ENCODE results near the gene TEX22.

The TEX22 gene

DNA sequence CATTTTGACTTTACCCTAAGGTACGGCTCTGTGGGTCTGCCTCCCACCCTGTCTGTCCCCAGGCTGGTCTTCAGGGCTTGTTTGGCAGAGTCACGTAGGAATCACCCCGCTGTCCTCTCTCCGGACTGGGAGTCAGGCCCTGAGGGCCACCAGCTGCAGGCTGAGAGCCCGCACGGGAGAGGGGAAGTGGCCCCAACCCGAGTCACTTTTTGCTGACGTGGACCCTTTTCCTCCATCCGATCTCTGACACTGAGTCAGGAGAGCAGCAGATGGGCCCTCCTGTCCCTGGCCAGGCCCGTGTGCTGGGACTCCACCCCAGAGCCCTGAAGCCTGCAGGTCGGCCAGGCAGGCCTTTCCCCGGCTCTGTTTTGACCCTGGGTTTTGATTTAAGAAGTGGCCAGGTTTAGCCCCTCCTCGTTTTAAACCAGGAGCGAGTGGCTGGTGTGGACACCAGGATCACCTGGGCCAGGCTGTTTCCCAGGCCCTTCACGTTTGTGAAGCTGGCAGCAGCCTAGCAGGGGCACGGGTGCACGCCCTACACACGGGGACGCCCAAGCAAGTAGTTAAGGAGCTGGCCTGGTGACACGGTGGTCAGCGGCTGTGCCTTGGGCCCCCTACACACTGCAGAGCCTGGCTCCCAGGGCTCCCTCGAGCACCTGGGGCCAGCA lies 12.5 kb upstream of the TEX22 start:
- DNase-seq = no peak

DNA sequence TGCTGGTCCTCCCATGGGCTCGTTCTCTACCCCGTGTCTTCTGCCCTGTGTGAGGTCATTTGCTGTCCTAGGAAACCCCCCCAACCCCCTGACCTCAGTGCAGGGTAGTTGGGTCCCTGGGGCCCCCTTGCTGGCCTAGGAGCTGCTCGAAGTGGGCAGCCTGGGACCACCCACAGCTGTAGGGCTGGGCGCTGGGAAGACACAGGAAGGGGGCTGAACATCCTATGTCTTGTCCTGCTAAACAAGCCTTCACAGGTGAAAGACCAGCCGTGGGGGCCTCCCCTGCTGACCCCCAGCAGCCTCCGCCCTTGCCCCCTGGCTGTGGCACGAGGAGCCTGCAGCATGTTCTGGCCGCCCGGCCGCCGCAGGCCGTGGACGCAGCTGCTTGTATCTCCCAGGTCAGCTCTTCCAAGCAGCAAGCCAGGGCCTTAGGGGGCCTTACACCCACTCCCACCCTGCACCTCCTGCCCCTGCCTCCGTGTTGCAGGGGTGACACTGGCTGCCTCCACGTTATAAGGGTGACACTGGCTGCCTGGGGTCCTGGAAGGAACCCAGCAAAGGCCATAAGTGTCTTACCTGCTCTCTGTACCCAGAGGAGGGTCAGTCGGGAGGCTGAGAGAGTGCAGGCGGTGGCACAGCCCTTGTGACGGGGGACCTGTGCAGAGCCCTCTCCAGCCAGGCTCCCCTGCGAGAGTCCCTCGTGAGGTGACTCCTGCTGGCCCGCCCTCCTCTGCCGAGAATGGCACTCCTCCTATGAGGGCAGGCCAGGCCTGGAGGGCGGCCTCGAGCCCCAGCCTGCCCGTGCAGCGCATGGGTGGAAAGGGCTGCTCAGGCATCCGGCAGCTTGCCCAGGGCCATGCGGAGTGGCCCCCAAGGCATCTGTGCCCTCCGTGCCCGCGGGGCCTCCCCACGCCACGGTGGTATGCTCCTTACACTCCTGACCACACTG lies 11.5 kb upstream of the TEX22 start:
- DNase-seq = no peak

DNA sequence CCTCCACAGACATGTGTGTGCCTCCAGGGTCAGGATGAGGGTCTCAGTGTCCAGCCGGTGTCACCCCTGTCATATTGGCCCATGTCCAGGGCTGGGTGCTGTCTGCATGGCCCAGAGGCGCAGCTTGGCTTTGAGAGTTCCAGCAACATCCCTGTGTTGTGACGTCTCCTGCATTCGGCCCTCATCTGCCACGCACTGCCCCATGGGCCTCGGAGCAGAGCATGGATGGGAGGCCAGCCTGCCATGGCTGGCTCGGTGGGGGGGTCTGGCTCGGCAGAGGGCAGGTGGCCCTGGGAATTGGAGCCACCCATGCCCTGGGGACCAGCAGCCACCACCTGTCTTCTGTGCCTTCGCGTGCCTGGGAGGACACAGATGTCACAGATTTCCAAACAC lies 10.8 kb upstream of the TEX22 start:
- no peak for DNase-seq

DNA sequence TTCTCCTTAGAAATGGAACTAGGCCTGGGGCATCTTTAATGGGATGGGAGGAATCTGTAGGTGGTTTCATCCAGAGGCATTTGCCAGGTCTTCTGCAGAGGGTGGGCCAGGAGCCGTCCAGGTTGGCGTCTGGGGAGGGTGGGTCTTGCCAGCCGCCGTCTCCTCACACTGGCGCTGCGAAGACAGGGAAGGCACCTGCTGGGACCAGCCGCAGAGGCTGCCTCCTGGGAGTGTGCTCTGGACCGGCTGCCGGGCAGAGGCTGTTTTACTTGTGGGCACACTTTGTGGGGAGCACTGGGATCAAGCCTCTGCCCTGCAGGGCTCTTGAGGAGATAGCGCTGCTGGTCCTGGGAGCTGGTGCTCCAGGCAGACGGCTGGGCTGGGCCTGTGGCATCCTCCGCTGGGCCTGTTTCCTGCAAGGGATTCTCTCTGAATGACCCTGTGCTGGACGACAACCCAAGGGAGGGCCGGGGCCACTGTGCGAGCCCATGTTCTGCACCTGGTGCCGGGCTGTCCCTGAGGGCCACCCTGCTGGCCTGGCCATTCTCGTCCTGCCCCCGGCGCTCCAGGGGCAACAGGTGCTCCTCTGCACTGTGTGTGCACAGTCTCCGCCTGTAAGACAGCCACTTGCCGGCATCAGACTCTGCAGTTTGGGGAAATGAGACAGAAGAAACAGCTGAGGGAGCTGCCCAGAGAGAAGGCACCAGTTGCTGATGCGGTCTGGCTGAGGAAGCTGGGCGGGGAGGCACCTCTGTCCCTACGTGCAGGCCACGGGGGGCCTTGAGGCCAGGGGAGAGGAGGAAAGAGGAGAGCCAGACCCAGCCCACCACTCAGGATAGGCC lies 10.0 kb upstream of the TEX22 start:
- no peak for DNase-seq

DNA sequence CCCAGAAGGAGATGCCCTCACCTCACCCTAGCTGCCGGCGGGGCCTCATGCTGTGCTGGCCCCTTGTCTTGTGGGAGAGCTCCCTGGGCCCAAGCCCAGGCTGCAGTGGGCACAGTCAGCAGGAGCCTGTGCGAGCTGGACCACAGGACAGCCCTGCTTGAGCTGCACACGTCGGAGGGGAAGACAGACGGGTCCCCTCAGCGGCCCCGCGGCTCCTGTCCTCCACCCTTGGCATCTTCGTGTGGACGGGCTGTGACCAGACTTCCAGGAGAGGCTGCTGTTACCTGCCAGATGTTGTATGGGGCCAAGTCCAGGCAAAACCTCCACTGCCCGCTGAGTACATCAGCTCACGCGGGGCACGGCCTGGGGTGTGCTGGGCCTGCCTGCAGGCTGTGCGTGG lies 9.4 kb upstream of the TEX22 start:
- no peak for DNase-seq

DNA sequence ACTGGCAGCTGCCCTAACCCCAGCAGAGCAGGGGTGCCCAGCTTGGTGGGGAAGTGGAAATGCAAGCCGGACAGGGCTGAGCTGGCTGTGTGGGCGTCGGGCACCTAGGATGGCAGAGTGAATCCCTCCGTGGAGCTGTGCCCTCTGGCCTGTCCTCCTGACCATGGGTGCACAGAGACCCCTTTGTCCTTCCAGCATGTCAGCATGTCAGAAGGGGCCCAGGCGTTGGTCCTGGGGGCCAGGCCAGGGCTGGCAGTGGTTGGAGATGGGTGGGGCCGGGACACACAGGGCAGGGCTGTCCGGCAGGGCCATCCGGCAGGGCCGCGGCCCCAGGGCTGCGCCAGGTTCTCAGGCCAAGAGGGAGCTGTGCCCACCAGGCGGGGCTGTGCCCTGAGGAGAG lies 8.8 kb upstream of the TEX22 start:
- no peak for DNase-seq

DNA sequence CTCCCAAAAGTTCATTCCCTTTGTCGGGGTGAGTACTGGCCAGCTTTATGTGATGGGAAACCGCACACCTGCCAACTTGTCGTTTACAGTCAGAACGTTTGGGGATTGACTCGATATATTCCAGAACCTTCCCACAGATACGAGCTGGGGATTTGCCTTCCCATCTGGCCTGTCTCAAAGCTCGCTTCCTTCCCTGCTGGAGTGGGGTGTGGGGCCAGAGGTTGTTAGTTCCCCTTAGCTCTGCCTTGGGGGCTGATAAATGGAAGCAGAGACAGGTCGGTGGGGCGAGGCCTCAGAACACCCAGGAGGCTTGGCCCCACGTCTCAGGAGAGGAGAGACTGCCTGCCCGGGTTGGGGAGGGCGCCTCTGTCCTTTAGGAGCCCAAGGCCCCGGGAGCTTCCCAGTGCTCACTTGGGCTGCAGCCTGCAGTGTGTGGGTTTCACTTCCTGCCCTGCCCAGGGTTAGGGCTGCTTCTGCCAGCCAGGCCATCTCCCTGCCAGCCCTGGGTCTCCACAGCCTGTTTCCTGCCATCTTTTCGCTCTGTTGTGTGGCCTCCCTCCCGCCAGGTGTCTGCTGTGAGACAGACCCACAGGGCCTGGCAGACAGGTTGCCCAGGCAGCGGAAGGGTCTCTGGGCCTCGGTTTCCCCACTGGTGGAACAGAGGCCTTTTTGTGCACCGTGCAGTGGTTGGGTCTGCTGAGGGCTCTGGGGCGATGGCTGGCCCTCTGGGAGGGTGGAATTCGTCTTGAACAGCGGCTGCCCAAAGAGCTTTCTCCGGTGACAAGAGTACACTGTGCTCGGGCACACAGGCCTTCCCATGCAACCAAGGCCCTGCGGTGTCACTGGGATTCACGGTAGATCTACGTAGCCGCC lies 8.1 kb upstream of the TEX22 start:
- no peak for DNase-seq

DNA sequence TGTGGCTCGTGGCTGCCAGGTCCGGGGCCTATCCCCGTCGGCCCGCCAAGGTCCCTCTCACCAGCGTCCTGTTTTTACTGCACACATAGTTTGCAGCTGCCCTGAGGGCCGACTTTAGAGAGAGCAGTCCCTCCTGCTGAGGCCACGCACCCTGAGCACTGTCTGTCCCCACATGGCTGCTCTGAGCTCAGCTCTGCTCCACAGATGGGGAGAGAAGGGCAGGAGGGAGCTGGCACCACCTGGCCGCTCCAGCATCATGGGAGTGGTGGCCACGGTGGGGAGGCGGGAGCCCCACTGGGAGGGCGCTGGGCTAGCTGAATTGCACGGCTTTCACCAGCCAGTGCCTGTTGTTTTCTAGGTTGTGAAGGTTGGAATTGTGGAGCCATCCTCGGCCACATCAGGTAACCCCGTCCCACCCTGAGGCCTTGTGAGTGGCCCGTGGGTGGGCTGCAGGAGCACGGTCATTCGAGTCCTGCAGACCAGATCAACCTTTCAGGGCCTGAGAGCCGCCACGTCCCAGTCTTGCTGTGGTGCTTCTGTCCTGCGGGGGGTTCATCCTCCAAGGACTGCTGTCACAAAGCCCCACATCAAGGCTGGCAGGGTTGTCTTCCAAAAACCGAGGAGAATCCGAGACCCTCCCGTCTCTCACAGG lies 7.4 kb upstream of the TEX22 start:
- DNase-seq = no peak

DNA sequence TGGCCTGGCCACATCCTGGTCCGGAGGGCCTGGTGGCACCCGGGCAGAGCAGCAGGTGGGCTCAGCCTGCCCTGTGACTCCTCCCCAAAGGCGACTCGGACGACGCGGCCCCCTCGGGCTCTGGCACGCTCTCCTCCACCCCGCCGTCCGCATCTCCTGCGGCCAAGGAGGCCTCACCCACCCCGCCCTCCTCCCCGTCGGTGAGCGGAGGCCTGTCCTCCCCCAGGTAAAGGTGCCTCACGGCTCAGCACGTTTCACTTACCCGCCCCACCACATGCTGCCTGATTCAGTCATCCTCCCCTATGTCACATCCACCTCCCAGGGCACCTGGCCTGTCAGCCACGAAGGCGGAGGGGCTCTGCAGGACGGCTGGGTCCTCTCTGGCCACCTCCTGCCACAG lies 6.8 kb upstream of the TEX22 start:
- no peak for DNase-seq

DNA sequence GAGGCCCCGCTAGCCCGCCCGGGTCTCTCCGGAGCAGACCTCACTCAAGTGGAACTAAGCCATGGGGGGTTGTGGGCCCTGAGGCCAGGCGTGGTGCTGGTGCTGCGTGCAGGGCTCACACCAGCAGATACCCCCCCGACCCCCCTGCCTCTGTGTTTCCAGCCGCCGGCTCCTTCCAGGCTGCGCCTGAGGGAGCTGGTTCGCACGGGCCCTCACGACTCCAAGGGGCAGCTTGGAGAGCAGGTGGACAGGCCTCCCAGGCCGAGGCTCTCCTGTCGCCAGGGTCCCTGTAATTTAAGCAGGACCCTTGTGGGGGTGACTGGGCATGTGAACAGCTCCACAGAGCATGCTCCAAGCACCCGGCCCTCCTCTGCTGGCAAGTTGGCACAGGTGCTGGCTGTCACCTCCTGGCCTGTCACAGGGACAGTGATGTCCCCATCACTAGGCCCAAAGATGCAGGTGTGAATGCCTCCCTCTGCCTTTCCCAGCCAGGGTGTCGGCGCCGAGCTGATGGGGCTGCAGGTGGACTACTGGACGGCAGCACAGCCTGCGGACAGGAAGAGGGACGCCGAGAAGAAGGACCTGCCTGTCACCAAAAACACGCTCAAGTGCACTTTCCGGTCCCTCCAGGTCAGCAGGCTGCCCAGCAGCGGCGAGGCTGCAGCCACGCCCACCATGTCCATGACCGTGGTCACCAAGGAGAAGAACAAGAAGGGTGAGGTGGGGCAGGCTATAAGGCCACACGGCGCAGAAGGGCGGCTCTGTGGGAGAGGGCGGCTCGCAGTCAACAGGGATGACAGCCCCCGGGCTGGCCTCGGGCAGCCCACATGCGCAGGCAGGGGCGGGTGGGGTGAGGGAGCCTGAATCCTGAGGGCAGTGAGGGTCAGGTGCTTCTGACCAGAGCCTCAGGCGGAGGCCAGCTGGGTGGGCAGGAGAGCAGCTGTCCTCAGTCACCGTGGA lies 5.9 kb upstream of the TEX22 start:
- DNase-seq = no peak

DNA sequence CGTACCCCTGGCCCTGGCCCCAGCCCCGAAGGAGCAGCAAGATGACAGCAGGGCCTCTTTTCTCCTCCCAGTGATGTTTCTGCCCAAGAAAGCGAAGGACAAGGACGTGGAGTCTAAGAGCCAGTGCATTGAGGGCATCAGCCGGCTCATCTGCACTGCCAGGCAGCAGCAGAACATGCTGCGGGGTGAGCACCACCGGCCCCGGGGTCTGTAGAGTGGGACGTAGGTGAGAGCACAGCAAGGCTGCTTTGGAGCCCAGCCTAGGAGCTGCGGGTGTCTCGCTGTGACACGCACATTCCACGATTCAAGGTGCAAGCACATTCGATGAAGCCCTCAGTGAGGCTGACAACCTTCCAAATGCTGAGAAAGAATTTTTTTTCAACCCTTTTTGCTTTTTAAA lies 5.2 kb upstream of the TEX22 start:
- DNase-seq = no peak

DNA sequence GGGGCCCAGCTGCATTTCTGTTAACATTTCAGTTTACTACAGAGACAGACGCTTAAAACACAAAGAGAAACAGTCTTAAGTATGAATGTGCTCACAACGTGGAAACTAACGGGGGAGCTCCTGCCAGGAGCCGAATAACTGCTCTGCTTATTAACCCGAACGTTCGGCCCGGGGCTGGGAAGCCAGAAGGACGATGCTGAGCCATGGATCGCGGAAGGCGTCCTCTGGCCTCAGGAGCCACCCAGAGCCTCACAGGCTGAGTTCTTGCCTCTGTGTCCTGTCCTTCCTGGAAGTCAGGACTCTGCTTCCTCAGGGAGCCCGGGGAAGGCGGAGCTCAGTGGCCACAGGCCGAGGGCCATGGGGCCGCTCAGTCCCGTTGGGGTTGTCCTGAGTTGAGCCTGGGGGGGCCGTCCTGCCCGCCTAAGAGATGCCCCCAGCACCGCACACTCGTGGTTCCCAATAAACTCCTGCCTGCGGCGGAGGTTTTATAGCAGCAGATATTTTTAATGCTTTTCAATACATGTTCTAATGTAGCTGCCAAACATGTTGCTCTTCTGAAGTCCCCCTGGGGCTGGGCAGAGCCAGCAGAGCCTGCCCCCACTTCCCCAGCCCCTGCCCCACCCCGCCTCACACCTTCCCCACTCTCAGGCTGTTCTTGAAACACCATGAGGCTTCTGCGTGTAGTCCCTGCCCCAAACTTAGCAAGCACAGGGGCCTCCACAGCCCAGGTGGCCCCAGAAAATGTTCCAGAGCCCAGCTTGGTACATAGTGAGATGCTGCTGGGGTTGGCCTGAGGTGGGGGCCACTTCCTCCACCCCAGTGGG lies 3.4 kb upstream of the TEX22 start:
- DNase-seq = no peak

DNA sequence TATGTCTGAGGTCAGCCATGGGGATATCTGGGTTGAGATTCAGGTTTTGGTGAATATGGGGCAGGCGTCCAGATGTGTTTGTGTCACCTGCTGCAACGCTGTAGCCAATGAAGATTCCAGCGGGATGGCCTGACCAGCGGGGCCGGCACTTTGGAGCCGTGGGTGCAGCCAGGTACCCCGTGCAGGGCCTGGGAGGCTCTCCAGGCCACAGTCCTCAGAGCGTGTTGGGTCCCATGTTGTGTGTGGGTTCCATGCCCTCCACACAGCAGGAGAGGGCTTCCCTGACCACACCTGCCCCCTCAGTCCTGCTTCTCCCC lies 2.8 kb upstream of the TEX22 start:
- DNase-seq = no peak

DNA sequence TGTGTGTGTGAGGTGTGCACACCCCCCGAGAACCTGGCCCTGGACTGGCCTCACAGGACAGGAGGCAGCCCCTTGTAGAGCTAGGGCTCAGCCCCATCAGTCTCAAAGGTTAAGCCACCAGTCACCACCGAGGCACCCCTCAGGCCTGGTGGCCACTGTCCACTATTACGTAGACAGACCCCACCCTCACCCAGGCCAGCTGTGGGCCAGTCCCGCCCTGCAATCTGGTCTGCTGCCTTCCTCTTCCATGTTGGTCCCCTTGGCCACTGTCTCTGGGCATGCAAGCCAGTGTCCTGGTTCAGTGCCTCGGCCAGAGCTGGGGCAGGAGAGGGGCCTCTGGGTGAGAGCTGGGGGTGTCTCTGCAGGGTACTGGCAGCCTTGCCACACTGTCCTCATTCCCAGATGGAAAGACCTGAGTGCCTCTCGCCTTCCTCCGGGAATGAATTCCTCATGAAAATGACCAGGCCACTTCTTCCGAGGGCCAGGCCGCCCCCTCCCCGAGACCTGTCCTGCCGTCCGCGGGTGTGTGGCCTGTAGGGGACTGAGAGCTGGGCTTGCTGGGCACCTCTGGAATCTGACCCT lies 897 bp upstream of the TEX22 start:
- DNase-seq = no peak

DNA sequence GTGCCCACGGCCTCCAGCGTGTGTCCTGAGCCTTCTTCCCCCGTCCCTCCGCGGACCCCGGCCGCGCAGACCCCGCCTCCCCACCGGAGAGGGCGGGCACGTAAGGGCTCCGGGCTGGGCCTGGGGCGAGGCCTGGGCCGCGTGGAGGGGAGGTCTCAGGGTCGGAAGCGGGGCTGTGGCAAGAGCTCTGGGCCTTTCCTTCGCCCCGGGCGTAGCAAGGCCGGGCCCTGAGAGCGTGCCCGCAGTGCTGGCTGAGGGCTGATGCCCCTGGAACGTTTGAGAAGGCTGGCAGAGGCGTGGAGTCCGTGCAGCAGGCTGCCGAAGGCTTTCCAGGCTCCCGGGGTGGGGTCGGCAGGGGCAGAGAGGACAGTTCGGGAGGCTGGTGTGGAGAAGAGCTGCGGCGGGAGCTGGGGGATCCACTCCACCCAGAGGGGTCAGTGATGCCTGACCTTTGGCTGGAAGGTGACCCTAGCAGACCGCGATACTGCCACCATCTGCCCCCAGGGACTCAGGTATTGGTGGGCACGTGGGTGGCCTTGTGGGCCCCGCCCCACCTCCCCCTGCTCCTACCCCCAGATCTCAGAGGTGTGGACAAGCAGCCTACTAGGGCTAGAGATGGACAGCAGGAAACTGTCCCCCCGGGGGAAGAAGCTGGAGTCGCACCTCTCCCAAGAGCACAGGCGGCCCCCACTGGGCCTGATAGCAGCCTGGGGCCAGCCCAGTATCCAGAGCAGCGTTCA lies 558 bp downstream of the TEX22 start:
- DNase-seq = no peak

DNA sequence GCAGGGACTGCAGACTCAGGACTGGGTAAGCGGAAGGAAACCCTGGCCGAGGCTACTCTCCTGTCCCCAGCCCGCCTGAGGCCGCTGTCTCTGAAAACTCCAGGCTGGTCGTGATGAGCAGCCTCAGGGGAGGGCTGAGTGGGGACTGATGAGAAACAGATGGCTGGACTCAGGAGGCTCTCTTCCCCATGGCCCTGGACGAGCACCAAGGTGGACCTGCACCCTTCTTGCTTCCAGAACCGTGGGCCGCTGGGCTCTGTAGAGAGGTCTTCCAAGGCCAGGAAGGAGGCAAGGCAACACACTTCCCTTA lies 1.1 kb downstream of the TEX22 start:
- DNase-seq = no peak

DNA sequence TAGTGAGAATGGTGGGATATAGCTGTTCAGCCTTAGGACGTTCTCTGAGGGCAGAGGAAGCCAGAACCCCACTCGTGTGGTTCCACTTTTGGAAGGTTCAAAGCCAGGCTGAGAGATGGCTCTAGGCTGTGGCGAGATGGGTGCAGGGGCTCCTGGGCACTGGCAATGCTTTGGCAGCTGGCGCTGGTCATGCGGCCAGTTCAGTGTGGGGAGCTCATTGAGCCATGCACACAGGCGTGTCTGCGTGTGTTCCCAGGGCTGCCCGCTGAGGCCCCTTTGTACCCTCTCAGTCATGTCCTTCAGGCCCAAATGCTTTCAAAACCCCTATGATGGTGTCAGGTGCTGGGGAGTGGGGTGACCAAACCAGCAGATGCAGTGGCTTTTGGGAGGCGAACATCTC lies 1.7 kb downstream of the TEX22 start:
- no peak for DNase-seq

DNA sequence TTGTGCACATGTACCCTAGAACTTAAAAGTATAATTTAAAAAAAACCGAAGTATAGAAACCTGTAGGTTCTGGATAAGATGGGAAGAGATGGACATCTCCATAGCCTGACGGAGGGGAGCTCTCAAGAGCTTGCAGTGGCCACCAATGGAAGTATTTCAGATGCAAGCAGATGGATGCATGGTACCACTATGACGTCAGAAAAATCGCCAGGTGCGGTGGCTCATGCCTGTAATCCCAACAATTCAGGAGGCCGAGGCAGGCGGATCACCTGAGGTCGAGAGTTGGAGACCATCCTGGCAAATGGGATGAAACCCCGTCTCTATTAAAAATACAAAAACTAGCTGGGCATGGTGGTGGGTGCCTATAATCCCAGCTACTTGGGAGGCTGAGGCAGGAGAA lies 3.4 kb downstream of the TEX22 start:
- DNase-seq = no peak

DNA sequence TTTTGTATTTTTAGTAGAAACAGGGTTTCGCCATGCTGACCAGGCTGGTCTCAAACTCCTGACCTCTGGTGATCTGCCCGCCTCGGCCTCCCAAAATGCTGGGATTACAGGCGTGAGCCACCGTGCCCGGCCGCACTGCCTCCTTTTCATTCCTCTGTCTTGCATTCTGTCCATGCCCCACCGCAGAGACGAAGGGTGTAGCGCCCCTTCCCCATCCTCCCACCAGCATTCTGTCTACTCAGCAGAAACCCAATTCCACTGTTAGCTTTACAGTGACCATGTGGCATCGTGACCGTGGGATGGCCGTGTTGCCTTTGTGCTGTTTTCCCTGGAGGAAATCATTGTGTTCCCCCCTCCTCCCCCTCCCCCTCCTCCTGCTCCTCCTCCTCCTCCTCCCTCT lies 10.3 kb downstream of the TEX22 start:
- no peak for DNase-seq
